GM12873 (cell line): Measurements from ENCODE around the gene LUC7L.

Experiments
- TF ChIP-seq, protein P1 (sequence below): IDR thresholded peaks from 2 replicates; pipeline ENCODE4 v1.5.1; 2012; ENCODE audit warnings: low read depth, mild to moderate bottlenecking, moderate library complexity, low read length, control low read depth; ENCODE audit not compliant: insufficient read depth; ENCODE audit errors: missing control alignments

Gene LUC7L

DNA sequence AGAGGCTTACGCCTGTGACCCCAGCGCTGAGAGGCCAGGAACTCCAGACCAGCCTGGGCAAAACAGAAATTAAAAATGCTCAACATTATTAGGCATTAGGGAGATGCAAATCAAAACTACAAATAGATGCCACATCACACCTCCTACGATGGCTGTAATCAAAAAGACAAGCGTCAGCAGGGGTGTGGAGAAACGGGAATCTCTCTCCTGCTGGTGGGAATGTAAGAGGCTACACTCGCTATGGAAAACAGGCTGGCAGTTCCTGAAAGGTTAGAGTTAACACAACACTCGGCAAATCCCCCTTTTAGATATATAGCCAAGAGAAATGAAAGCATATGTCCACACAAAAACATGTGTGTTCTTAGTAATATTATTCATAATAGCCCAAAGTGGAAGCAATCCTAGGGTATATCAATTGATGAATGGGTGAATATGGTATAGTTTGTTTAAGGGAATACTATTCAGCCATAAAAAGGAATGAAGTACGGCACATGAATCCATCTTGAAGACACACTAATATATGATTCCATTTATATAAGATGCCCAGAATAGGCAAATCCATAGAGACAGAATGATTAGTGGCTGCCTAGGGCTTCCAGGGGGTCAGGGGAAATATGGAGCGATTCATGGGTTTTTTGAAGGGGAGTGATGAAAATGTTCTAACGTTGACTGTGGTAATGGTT, 88.9 kb downstream of the LUC7L start:
- TF ChIP-seq, protein P1, sequence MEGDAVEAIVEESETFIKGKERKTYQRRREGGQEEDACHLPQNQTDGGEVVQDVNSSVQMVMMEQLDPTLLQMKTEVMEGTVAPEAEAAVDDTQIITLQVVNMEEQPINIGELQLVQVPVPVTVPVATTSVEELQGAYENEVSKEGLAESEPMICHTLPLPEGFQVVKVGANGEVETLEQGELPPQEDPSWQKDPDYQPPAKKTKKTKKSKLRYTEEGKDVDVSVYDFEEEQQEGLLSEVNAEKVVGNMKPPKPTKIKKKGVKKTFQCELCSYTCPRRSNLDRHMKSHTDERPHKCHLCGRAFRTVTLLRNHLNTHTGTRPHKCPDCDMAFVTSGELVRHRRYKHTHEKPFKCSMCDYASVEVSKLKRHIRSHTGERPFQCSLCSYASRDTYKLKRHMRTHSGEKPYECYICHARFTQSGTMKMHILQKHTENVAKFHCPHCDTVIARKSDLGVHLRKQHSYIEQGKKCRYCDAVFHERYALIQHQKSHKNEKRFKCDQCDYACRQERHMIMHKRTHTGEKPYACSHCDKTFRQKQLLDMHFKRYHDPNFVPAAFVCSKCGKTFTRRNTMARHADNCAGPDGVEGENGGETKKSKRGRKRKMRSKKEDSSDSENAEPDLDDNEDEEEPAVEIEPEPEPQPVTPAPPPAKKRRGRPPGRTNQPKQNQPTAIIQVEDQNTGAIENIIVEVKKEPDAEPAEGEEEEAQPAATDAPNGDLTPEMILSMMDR = no peak
